MM.1S (cell line): ENCODE results near the gene ZC3H8.

Experiments used
- DNase-seq: peaks from one replicate; pipeline ENCODE4 v3.0.0-alpha.2; 2015
- H2AFZ ChIP-seq: fragments of 300-600 bp; sonication (generic); 2 replicates; pipeline ENCODE4 v1.6.0; 2016; ENCODE audit warnings: antibody characterized with exemption, low read length
- H3F3A ChIP-seq: fragments of 300-600 bp; sonication (generic); 2 replicates; pipeline ENCODE4 v1.6.1; 2016; ENCODE audit warnings: mild to moderate bottlenecking, antibody characterized with exemption, low read length, moderate library complexity, mixed read lengths; ENCODE audit not compliant: insufficient read depth
- H3K27ac ChIP-seq: fragments of 300-600 bp; sonication (generic); 2 replicates; pipeline ENCODE4 v1.5.1; 2016; ENCODE audit warnings: mild to moderate bottlenecking, low read length
- H3K27me3 ChIP-seq: fragments of 300-600 bp; sonication (generic); replicated peaks from 2 replicates; pipeline ENCODE4 v1.6.0; 2016; ENCODE audit warnings: low read length; ENCODE audit not compliant: insufficient read depth
- H3K36me3 ChIP-seq: fragments of 300-600 bp; sonication (generic); replicated peaks from 2 replicates; pipeline ENCODE4 v1.6.1; 2016; ENCODE audit warnings: mild to moderate bottlenecking, low read length, mixed read lengths; ENCODE audit not compliant: insufficient read depth
- H3K4me1 ChIP-seq: fragments of 300-600 bp; sonication (generic); 2 replicates; pipeline ENCODE4 v1.6.1; 2016; ENCODE audit warnings: low read length, mixed read lengths
- H3K4me2 ChIP-seq: fragments of 300-600 bp; sonication (generic); 2 replicates; pipeline ENCODE4 v1.6.0; 2016; ENCODE audit warnings: low read depth, low read length
- H3K4me3 ChIP-seq: fragments of 300-600 bp; sonication (generic); 2 replicates; pipeline ENCODE4 v1.5.1; 2016; ENCODE audit warnings: low read length, mixed read lengths
- H3K79me2 ChIP-seq: fragments of 300-600 bp; sonication (generic); 2 replicates; pipeline ENCODE4 v1.6.1; 2016; ENCODE audit warnings: mixed run types, low read length, mixed read lengths
- H3K9ac ChIP-seq: fragments of 300-600 bp; sonication (generic); 2 replicates; pipeline ENCODE4 v1.6.1; 2016; ENCODE audit warnings: low read length, mixed read lengths
- H3K9me2 ChIP-seq: fragments of 300-600 bp; sonication (generic); replicated peaks from 2 replicates; pipeline ENCODE4 v1.6.1; 2016; ENCODE audit warnings: mild to moderate bottlenecking, low read length, mixed read lengths; ENCODE audit not compliant: insufficient read depth
- H3K9me3 ChIP-seq: fragments of 300-600 bp; sonication (generic); replicated peaks from 2 replicates; pipeline ENCODE4 v1.6.1; 2016; ENCODE audit warnings: mild to moderate bottlenecking, low read length, mixed read lengths; ENCODE audit not compliant: insufficient read depth
- H4K20me1 ChIP-seq: fragments of 300-600 bp; sonication (generic); 2 replicates; pipeline ENCODE4 v1.6.1; 2016; ENCODE audit warnings: mild to moderate bottlenecking, low read length, moderate library complexity, mixed read lengths; ENCODE audit not compliant: insufficient read depth
- EZH2 ChIP-seq: fragments of 300-600 bp; sonication (generic); optimal IDR thresholded peaks from 2 replicates; pipeline ENCODE3; 2017; ENCODE audit warnings: low read depth, mild to moderate bottlenecking, antibody characterized with exemption, low read length, mixed read lengths
- EZH2phosphoT487 ChIP-seq: fragments of 300-600 bp; sonication (generic); IDR thresholded peaks from 2 replicates; pipeline ENCODE4 v1.6.1; 2018; ENCODE audit warnings: antibody characterized with exemption, low read length
- TF ChIP-seq, protein P1 (sequence below): fragments of 300-600 bp; sonication (generic); IDR thresholded peaks from 2 replicates; pipeline ENCODE4 v1.5.1; 2016; ENCODE audit warnings: antibody characterized with exemption, low read length, mixed read lengths

ZC3H8 gene

GRCh38 chr2:112230371-112230770, 24.5 kb downstream of the ZC3H8 start:
- Histone ChIP-seq H3K9ac (no peak overlapping the region), H3K4me3 (no peak overlapping the region), H3K4me1 (no peaks in the 10 kb centered on the region), H3K4me2 (no peak overlapping the region), H3K79me2 (no peaks in the 10 kb centered on the region), H2AFZ (no peak overlapping the region), H3K9me2 (no peaks in the 10 kb centered on the region), H3K27me3 (no peaks in the 10 kb centered on the region), H3K27ac (no peak overlapping the region), H4K20me1 (no peaks in the 10 kb centered on the region), H3F3A (no peaks in the 10 kb centered on the region), H3K36me3 (no peaks in the 10 kb centered on the region; the same call in 1 of the 2 replicates), H3K9me3 (no peaks in the 10 kb centered on the region)
- TF ChIP-seq EZH2phosphoT487 (no peak), EZH2 (no peak)
- TF ChIP-seq, protein P1, sequence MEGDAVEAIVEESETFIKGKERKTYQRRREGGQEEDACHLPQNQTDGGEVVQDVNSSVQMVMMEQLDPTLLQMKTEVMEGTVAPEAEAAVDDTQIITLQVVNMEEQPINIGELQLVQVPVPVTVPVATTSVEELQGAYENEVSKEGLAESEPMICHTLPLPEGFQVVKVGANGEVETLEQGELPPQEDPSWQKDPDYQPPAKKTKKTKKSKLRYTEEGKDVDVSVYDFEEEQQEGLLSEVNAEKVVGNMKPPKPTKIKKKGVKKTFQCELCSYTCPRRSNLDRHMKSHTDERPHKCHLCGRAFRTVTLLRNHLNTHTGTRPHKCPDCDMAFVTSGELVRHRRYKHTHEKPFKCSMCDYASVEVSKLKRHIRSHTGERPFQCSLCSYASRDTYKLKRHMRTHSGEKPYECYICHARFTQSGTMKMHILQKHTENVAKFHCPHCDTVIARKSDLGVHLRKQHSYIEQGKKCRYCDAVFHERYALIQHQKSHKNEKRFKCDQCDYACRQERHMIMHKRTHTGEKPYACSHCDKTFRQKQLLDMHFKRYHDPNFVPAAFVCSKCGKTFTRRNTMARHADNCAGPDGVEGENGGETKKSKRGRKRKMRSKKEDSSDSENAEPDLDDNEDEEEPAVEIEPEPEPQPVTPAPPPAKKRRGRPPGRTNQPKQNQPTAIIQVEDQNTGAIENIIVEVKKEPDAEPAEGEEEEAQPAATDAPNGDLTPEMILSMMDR = no peak
- DNase-seq = no peak

DNA sequence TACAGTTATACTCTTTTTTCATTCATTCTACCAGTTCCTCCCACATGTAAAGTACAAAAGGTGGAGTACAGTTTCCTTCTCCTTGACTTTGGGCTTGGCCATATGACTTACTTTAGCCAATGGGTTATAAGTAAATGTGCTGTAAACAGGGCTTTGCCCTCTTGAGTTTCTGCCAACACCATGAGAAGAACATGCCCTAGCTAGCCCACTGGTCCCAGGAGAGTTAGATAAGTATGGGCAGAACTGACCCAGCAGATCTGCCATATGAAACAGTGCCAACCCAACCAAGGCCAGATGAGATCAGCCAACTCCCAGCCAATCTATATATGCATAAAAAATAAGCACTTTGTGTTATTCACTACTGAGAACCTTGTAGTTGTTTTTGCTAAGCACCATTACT, 25.5 kb downstream of the ZC3H8 start:
- DNase-seq = no peak
- TF ChIP-seq EZH2 (no peak), EZH2phosphoT487 (no peak)
- TF ChIP-seq, protein P1 = no peak
- Histone ChIP-seq H3F3A (no peaks in the 10 kb centered on the region), H3K9ac (no peak overlapping the region), H3K4me3 (no peak overlapping the region), H4K20me1 (no peaks in the 10 kb centered on the region), H3K79me2 (no peaks in the 10 kb centered on the region), H3K9me3 (no peaks in the 10 kb centered on the region), H3K4me1 (no peaks in the 10 kb centered on the region), H3K27me3 (no peaks in the 10 kb centered on the region), H3K36me3 (peaks cover 3% of the 10 kb centered on the region), H2AFZ (no peak overlapping the region), H3K9me2 (no peaks in the 10 kb centered on the region), H3K27ac (no peak overlapping the region), H3K4me2 (no peak overlapping the region)

DNA sequence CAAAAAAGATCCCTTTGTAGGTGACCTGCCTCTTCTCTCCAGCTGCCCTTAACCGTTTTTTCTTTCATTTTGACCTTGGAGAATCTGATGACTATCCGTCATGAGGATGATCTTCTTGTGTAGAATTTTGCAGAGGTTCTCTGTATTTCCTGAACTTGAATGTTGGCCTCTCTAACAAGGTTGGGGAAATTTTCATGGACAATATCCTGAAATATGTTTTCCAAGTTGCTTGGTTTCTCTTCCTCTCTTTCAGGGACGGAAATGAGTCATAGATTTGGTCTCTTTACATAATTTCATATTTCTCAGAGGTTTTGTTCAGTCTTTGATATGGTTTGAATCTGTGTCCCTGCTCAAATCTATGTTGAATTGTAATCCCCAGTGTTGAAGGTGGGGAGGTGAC, 34.0 kb downstream of the ZC3H8 start:
- H3K4me2 ChIP-seq = no peak overlapping the region
- no peak overlapping the region for H3K27ac ChIP-seq
- H3K9ac ChIP-seq = no peak overlapping the region
- no peak overlapping the region for H2AFZ ChIP-seq
- peaks cover 3% of the 10 kb centered on the region for H3K36me3 ChIP-seq
- no peaks in the 10 kb centered on the region for H3K4me1 ChIP-seq
- H3K4me3 ChIP-seq = no peak overlapping the region
- no peaks in the 10 kb centered on the region for H3K27me3 ChIP-seq
- H3K79me2 ChIP-seq = no peaks in the 10 kb centered on the region
- H3K9me2 ChIP-seq = no peaks in the 10 kb centered on the region
- no peaks in the 10 kb centered on the region for H4K20me1 ChIP-seq
- TF ChIP-seq EZH2 = no peak
- TF ChIP-seq, protein P1 = no peak
- no peak for TF ChIP-seq EZH2phosphoT487
- no peaks in the 10 kb centered on the region for H3F3A ChIP-seq
- H3K9me3 ChIP-seq = no peaks in the 10 kb centered on the region
- no peak for DNase-seq
